Stimulated activated CD8-positive, alpha-beta memory T cell treated with anti-CD3 and anti-CD28 coated beads, Interleukin-15, amount 100 ng/mL, for 1 hour (primary cell): ENCODE data around the gene PRR30.
A peak's percentile ranks its signal among the peaks of the same experiment; 100 is the strongest.
"Not testable (repeated sequence)": the region's sequence is repeated elsewhere in the genome, so short reads cannot be mapped to it uniquely, and the experiment has no call there.

Source experiments
- DNase-seq: peaks from one replicate; pipeline ENCODE4 v3.0.0-alpha.2; 2020; ENCODE audit warnings: low read depth

PRR30 gene

DNA sequence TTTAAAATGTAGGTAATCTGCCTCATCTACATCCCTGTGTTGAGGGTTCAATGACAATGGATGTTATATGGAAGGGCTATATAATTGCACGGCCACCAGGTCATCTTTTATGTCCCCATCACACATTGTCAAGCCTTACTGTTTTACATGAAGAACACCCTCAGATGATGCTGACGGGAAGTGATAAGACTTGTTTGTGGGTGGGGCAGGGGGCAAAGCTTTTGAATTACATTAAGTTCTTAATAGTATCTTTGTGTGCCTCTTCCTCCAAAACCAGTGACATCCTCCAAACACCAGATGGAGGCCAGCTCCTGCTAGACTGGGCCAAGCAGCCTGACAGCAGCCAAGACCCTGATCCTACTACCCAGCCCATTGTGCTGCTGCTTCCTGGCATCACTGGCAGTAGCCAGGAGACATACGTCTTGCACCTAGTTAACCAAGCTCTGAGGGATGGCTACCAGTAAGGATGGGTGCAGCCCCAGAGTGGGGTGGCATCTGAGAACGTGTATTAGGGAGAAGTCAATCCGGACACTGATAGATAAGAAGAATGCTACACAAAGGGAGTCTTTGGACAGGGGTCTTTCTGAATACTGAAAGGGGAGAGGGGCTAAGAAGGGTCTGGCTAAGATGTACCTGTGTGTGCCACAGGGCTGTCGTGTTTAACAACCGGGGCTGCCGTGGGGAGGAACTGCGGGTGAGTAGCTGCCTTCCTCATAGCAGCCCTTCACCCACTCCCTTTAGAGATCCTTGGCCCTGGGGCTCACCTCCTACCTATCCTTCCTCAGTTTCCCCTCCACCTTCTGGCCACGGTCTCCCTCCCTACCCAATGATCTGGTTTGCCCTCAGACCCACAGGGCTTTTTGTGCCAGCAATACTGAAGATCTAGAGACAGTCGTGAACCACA, 10.3 kb downstream of the PRR30 start:
- no peak for DNase-seq

DNA sequence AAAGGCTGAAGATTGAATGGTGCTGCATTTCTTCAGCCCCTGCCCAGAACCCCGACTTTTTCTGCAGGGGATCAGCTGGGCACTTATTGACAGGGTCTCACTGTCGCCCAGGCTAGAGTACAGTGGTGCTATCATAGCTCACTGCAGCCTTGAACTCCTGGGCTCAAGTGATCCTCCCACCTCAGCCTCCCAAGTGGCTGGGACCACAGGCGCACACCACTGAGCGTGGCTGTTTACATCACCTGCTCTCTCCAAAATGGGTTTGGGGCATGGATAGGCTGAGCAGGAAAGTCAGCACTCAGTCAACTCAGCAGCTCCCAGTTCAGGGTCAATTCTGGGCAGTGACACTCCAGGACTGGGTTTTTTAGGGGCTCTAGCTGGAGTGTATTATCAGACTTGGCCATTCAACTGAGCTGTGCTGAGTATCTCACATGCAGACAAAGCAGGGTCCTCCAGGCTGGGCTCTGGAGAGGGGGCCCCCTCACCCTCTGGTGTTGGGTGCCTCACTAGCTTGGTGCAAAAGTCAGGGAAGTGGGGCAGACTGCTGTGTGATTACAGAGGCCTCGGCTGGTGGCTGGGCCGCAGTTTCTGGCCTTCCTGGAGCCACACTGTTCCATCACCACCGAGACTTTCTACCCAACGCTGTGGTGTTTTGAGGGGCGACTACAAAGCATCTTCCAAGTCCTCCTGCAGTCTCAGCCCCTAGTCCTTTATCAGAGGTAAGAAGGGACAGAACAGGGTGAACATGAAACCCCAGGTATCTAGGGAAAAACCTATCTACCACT, 11.1 kb downstream of the PRR30 start:
- DNase-seq: no peak

DNA sequence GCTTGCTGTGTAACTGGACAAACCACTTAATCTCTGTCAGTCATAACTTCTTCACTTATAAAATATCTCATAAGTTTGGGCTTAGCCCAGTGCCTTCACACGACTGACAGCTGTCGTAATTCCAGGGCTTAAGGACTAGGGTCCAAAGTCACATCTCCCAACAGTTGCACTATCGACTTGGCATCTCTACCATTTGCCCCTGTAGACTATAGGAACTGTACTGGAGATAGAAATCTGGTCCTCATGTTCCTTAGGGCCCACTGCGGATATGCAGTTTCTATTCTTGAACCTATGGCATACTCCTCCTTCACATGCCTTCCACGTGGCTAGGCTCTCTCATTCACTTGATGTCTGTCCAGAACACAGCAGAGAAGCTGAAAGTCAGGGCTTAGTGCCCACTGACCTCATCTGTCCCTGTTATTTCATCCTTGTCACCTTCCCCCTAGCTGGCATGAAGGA, 12.9 kb downstream of the PRR30 start:
- DNase-seq: no peak

DNA sequence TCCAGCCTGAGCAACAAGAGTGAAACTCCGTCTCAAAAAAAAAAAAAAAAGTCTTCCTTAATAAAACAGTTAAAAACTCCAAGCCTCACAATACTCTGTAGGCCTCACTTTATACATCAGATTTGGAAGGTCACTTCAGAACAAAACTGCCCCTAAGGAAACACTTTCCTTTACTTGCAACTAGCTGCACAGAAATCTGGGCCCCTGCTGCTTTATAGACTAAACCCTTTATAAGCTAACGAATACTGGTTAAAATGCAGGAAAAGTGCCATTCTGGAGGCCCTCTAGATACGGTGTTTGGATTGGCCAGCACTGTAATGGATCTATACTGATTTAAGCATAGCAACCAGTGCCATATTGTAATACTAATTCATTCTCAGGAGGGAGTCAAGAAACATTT, 14.1 kb downstream of the PRR30 start:
- no peak for DNase-seq

DNA sequence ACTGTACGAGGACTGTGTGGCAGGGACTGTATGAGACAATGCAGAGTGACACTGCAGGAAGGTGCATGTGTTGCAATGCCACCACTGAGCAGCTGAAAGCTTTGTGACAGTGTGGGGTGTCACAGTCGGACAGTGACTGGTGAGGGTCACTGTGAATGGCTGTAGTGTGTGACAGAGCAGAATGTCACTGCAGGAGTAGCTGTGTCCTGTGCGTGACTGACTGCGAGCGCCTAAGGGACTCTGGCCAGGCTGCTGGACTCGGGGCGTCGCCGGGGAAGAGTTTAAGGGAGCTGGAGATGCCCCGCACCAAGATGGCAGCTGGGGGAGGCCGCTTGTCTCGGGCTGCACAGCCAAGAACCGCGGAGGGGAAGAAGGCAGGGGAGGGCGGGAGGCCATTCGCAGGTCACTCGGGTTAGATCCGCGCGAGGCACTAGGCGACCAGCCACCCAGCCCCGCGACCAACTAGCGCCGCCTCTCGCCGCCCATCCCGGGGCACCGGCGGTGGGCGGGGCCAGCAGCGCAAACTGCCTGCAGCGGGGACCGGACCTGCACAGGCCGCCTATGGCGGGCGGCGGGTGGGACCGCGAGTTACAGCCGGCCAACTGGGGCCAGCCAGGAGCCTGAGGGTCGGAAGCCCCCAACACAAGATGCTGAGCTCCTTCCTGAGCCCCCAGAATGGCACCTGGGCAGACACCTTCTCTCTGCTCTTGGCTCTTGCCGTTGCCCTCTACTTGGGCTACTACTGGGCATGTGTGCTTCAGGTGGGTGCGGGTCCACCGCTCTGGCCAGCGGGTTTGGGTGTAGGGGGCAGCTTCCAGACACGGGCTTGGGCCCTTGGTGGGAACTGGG, 15.7 kb downstream of the PRR30 start, which contains the start of gene ABHD1:
Gene ABHD1, plus strand, starts transcription at position 514 of the 849 bp plus-strand sequence. Its CDS starts 134 bp downstream, at position 648.
- DNase-seq: peak; percentile 21

DNA sequence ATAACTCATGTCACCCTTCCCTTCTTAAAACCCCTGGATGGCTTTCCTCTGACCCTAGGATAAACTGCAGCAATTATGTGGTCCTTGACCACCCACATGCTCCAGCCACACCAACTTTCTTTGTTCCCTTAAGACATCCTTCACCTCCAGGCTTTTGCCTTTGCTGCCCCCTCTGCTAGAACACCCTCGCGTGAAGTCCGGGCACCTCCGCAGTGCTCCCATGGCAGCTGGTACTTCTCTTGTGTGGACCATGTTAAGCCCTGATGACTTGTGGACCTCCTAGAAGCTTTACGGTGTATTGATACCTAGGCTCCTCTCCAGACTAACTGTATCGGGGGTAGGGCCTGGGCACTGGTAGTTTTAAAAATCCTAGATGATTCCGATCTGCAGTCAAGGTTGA, 16.4 kb downstream of the PRR30 start:
- no peak for DNase-seq

DNA sequence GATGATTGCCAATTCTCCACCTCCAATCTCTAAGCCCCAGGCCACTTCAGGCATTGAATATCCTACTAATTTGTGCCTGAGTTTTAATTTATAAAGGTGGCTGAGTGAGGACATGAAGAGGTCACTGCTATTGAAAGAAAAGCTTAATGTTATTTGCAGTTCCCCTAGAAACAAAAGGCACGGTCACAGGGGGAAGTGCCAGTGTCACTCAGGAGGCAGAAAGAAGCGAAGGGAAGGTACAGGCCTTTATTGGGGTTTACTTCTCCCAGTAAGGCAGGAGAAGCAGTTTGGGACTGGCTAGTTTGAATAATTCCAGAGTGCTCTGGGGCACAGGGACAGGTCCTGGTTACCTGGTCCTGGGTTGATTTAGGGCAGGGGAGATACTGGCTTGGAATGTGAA, 17.3 kb downstream of the PRR30 start:
- DNase-seq: no peak

DNA sequence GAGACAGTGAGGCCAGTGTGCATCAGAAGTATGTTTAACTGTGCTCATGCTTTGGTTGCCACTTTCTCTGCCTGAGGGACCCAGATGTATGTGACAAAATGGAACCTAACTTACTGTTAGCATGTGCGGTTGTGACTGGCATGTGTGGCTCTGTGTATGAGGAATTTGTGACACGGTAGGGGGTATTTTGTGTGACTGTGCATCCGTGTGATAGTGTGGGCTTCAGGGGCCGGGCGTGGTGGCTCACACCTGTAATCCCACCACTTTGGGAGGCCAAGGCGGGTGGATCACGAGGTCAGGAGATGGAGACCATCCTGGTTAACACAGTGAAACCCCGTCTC, 19.9 kb downstream of the PRR30 start:
- not testable (repeated sequence) for DNase-seq

DNA sequence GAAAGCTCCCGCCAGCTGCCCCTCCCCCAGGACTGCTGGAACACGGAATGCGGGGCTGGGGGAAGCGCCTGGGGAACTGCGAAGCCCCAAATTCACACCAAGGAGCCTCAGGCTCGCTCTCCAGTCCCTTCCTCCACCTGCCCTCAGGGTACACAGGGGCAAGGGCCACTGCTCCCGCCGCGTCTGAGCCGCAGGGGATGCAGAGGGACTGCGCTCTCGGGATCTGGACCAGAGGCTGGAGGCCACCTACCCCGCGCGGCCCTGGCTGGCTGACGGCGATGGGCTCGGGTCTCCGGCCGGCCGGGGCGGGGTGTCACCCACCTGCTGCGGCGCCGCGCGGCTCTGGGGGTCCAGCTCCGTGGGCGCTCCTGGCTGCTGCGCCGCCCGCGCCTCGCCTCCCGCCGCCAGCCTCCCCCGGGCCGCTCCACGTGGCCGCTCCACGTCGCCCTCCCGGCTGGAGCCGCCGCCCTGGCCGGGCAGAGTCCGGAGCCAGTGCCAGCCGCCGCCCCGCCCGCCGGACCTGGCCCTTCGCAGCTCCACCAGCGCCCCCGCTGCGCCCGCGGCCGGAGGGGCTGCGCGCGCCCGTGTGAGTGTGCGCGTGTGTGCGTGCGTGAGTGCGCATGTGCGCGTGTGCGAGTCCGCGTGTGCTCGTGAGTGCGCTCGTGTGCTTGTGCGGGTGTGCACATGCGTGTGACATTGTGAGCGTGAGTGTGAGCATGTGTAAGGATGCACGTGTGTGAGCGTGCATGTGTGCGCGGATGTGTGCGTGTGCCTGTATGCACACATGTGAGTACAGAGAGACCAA, 20.5 kb downstream of the PRR30 start, which contains the start of gene CGREF1:
Gene CGREF1, minus strand, starts transcription at position 604 of the 805 bp plus-strand sequence. CDS start 14,762 bp downstream, outside the sequence.
- no peak for DNase-seq

DNA sequence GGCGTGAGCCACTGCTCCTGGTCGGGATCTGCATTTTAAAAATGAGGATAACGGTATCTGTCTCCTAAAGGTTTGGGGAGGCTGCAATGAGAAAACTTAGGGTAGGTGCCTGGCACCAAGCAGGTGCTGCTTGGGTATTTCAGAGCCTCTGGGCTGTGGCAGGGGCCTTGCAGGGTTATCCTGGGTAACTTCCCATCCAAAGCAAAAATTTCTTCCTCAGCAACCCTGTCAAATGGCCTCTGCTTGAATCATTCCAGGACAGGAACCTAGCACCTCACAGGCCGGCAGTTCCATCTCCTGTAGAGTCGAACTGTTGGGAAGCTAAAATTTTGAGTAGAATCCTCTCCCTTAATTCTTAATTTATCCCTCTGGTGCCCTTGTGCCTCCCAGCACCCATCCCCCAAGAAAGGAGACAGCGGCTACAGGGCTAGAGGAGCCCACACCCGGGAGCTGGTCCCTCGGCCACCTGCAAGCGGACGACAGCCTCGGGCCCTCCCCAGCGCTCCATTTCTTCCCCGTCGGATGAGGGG, 21.1 kb downstream of the PRR30 start:
- DNase-seq: no peak

DNA sequence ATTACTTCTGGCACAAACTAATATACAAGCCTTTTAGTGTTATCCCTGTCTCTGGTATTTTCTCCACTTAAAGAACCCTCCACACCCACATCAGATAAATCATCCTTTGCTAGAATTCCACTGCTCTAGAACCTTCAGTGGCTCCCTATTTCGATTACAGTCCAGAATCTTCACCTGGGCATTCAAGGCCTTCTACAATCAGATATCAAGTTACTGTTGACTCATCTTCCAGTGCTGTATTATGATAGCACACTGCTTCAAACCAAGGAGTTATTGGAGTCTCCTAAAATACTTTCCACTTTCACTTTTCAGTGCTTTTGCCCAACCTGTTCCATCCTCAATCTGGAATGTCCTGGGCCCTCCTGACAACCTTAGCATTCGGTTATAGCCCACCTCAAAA, 23.7 kb downstream of the PRR30 start:
- DNase-seq: no peak

DNA sequence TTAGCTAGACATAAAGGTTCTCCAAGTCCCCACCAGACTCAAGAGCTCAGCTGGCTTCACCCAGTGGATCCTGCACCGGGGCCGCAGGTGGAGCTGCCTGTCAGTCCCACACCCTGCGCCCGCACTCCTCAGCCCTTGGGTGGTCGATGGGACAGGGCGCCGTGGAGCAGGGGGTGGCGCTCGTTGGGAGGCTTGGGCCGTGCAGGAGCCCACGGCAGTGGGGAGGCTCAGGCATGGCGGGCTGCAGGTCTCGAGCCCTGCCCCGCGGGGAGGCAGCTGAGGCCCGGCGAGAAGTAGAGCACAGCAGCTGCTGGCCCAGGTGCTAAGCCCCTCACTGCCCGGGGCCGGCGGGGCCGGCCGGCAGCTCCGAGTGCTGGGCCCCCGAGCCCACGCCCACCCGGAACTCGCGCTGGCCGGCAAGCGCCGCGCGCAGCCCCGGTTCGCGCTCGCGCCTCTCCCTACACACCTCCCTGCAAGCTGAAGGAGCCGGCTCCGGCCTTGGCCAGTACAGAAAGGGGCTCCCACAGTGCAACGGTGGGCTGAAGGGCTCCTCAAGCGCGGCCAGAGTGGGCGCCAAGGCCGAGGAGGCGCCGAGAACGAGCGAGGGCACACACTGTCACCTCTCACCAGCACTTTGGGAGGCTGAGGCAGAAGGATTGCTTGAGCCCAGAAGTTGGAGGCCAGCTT, 27.7 kb downstream of the PRR30 start:
- not testable (repeated sequence) for DNase-seq

DNA sequence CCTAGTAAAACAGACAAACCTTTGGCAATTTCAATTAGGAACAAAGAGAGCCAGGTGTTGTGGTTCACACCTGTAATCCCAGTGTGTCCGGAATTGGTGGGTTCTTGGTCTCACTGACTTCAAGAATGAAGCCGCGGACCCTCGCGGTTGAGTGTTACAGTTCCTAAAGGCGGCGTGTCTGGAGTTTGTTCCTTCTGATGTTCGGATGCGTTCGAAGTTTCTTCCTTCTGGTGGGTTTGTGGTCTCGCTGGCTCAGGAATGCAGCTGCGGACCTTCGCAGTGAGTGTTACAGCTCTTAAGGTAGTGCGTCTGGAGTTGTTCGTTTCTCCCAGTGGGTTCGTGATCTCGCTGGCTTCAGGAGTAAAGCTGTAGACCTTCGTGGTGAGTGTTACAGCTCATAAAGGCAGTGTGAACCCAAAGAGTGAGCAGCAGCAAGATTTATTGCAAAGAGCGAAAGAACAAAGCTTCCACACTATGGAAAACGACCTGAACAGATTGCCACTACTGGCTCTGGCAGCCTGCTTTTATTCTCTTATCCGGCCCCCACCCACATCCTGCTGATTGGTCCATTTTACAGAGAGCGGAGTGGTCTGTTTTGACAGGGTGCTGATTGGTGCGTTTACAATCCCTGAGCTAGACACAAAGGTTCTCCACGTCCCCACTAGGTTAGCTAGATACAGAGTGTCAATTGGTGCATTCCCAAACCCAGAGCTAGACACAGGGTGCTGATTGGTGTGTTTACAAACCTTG, 28.4 kb downstream of the PRR30 start:
- DNase-seq: not testable (repeated sequence)

DNA sequence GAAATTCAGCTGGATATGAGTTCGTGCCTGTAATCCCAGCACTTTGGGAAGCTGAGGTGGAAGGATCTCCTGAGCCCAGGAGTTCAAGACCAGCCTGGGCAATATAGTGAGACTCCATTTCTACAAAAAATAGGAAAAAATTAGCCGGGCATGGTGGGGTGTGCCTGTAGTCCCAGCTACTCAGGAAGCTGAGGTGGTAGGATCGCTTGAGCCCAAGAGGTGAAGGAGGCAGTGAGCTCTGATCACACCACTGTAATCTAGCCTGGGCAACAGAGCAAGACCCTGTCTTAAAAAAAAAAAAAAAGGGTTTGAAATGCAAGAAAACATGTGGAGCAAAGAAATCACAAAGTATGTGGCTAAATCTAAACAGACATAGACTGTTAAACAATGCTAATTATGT, 30.1 kb downstream of the PRR30 start:
- no peak for DNase-seq

DNA sequence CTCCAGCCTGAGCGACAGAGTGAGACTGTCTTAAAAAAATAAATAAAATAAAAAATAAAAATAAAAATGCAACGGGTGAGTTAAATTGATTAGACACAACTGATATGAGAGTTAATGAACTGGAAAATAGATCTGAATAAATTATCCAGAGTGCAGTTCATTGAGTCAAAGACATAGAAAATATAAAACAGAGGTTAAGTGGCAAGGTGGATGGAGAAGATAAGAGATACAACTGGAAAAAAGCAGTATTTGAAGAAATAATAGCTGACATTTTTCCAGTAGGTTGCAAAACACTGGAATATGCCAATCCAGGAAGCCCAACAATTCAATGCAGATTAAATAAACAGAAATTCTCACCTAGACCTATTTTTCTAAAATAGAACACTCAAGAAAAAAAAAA, 31.0 kb downstream of the PRR30 start:
- no peak for DNase-seq

DNA sequence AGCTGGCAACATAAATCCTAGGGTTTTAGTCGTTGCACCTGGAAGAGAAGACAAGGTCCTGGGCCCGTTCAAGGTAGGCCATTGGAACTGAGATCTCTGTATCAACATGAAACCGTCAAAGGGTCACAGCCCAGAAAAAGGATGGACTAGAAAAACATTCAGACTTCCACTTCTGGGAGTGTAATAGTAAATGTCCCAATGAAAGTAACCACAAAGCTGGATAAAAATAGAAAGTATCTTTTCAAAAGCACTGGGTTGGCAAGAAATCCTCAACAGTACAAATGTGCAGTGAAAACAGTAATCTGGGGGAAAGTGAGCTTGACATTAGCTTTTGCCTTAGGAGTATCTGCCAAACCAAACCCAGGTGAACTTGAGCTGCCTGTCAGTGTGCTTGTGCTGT, 33.2 kb downstream of the PRR30 start:
- DNase-seq: no peak

DNA sequence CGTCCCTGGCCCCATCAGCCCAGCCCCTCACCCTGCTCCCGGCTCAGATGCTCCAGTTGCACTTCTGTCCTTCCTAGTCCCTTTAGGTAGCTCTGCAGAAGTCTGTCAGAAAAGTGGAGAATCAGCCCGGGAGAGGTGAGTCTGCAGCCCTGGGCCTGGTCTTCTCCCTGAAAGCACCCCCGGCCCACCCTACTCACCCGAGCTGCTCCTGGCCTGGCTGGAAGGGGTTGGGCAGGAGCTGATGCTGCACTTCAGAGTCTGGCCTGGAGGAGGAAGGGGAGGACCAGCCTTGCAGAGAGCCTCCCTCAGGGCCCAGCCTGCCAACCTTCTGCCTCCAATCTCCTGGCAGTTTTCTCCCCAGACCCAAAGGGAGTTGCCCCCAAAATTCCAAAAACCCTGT, 36.9 kb downstream of the PRR30 start:
- no peak for DNase-seq

DNA sequence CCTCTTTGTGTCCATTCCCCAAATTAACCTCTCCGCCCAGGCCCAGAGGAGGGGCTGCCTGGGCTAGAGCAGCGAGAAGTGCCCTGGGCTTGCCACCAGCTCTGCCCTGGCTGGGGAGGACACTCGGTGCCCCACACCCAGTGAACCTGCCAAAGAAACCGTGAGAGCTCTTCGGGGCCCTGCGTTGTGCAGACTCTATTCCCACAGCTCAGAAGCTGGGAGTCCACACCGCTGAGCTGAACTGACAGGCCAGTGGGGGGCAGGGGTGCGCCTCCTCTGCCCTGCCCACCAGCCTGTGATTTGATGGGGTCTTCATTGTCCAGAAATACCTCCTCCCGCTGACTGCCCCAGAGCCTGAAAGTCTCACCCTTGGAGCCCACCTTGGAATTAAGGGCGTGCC, 39.2 kb downstream of the PRR30 start:
- no peak for DNase-seq

DNA sequence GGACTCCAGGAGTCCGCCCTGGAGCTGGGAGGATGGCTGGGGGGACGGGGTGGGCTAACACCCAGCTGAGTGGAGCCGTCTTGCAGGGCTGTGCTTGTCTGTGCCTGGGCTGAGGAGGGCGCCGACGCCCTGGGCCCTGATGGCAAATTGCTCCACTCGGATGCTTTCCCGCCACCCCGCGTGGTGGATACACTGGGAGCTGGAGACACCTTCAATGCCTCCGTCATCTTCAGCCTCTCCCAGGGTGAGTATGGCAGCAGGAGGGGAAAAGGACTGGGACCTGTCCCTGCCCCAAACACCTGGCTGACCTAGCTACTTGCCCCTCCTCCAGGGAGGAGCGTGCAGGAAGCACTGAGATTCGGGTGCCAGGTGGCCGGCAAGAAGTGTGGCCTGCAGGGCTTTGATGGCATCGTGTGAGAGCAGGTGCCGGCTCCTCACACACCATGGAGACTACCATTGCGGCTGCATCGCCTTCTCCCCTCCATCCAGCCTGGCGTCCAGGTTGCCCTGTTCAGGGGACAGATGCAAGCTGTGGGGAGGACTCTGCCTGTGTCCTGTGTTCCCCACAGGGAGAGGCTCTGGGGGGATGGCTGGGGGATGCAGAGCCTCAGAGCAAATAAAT, 39.8 kb downstream of the PRR30 start:
- no peak for DNase-seq
